ENCODE data around the gene FAHD1.
A peak's percentile ranks its signal among the peaks of the same experiment; 100 is the strongest.
"Not testable (repeated sequence)": the region's sequence is repeated elsewhere in the genome, so short reads cannot be mapped to it uniquely, and the experiment has no call there.

Gene FAHD1

DNA sequence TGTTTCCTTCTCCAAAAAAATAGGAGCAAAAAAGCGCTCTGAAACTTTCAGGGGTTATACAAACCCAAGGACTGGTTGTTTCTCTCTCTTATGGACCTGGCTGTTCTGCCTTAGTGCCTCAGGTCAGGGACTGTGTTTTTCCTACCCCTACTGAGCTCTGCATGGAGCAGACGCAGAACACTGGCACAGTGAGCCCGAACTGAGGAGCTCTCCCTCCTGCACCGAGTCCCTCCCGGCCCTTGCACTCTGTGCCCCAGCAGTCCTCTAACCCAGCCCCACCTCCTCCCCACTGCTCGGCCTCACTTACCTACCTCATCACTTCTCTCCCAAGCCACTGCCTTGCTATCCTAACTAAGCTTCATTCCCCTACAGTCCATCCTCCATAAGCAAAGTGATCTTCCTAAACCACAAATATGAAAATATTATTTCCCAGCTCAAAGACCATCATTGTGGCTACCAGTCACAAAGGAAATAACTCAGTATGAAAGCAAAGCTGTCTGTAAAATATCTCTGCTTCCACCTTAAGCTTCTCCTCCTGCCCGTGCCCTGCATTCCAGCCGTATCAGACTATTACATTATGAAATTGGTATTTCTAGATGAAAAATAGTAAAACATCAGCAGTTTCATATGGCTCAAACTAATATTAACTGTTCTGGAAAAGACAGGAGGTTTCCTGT lies 31.3 kb downstream of the FAHD1 start:
- TF ChIP-seq POLR2A (IDR thresholded peaks at IDR 0.05; ENCODE audit: low read depth, low read length): no peak
- no peak for FAIRE-seq
- DNase-seq (ENCODE audit: insufficient read length, low spot score): no peak

DNA sequence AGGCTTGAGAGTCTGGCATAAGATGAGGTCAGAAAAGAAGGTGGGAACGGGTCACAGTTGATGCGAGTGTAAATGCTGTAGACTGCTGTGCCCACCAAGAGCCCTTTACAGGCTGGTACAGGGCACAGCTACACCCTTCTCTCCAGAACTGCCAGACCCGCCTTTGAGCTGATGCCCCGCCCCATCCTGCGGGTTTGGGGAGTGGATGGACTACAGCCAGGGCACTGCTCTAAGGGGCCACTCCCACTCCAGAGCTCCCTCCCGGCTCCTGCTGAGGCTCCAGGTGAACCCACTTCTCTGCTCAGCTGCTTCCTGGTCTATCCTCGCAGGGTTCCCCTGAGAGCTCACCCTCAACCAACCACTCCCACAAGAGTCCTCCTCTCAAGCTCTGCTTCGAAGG lies 32.6 kb downstream of the FAHD1 start:
- FAIRE-seq: no peak
- DNase-seq (ENCODE audit: insufficient read length, low spot score): no peak
- TF ChIP-seq POLR2A (IDR thresholded peaks at IDR 0.05; ENCODE audit: low read depth, low read length): no peak

- FAIRE-seq (no peak), DNase-seq (ENCODE audit: insufficient read length, low spot score) (no peak)
- no peak for TF ChIP-seq POLR2A (IDR thresholded peaks at IDR 0.05; ENCODE audit: low read depth, low read length)
These were observed 34.7 kb downstream of the FAHD1 start for GRCh38 chr16:1861730-1862129.

GRCh38 chr16:1862394-1862793 lies 35.4 kb downstream of the FAHD1 start:
- DNase-seq (ENCODE audit: insufficient read length, low spot score) (no peak), FAIRE-seq (no peak)
- no peak for TF ChIP-seq POLR2A (IDR thresholded peaks at IDR 0.05; ENCODE audit: low read depth, low read length)

- FAIRE-seq: no peak
- no peak for DNase-seq (ENCODE audit: insufficient read length, low spot score)
- no peak for TF ChIP-seq POLR2A (IDR thresholded peaks at IDR 0.05; ENCODE audit: low read depth, low read length)
These were observed 36.9 kb downstream of the FAHD1 start for GRCh38 chr16:1863681-1864460.

DNA sequence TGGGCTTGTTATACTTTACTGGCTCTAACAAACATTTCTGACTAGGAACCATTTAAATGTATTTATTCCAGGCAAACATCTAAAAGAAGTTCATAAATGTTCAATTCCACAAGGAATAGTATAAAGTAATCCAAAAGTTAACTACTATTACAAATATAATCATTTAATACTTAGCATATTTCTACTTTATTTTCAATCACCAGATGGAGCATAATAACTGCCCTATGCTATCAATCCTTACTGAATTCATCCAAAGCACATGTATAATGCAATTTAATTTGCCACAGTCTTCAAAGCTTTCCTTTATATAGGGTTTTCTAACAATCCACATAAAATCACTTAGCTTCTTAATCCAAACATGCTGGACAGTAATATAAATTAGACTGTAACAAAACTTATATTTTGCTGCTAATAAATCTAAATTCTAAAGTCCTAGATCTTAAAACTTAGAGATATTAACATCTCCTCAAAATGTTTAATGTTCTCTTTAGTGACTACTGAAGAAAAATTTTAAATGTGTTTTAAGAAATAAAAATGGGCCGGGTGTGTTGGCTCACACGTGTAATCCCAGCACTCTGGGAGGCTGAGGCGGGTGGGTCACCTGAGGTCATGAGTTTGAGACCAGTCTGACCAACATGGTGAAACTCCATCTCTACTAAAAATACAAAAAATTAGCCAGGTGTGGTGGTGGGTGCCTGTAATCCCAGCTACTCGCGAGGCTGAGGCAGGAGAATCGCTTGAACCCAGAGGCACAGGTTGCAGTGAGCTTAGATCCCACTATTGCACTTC lies 39.1 kb downstream of the FAHD1 start:
- DNase-seq (ENCODE audit: insufficient read length, low spot score) (no peak), FAIRE-seq (no peak)
- TF ChIP-seq POLR2A (IDR thresholded peaks at IDR 0.05; ENCODE audit: low read depth, low read length): no peak

DNA sequence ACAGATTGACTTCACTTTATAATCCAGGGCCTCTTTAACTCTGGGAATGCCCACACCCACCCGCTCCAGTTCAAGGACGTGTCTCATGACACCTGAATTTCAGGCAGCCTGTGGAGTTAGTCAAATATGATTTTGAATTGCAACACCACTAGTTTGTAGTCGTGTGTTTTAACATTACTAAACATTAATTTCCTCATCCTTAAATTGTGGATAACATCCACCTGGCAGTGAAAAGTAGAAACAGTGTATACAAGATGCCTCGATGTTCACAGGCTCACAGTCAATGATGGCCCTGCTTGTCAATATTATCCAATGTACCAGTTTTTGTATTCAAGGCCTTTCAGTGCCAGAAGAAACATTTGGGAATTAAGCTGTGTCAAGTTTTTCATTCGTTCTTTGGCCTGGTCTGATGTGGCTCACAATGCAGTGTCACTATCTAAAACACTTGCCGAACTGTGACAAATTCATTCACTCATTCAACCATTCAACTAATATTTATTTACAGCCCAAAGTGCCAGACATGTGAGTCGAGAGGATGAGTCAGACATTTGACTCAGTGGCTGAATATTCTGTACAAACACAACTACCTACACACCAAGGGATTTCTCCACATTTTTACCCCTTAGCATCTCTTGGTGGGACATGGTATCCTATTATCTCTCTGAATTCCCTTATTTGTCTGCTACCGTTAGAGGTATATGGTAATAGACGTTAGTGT lies 43.5 kb downstream of the FAHD1 start:
- DNase-seq (ENCODE audit: insufficient read length, low spot score) (peak; percentile 42), FAIRE-seq (peak; percentile 97)
- TF ChIP-seq POLR2A (IDR thresholded peaks at IDR 0.05; ENCODE audit: low read depth, low read length): no peak

- no peak for TF ChIP-seq POLR2A (IDR thresholded peaks at IDR 0.05; ENCODE audit: low read depth, low read length)
- no peak for DNase-seq (ENCODE audit: insufficient read length, low spot score)
- no peak for FAIRE-seq
These were observed 45.1 kb downstream of the FAHD1 start, which contains the start of gene MEIOB for GRCh38 chr16:1871974-1872635. MEIOB (minus strand) TSS chr16:1872164; CDS start chr16:1868175, 3,989 bp downstream.

DNA sequence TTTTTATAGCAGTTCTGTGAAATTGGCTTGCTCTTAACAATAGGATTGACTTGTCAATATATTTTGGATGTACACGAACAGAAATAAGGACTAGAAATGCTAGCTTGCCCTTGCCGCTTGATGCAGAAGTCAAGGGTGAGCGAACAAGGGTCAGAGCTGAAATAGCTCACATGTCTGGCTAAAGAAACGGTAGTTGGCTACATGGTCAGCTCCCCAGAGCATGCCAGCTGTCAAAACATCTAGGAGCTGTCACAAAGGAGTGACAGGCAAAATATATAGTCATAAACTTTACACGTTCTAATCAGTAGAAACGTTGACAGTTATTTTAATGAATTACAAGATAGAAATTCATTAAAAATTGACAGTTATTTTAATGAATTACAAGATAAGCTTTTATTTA lies 47.8 kb downstream of the FAHD1 start:
- DNase-seq (ENCODE audit: insufficient read length, low spot score) (no peak), FAIRE-seq (no peak)
- no peak for TF ChIP-seq POLR2A (IDR thresholded peaks at IDR 0.05; ENCODE audit: low read depth, low read length)

DNA sequence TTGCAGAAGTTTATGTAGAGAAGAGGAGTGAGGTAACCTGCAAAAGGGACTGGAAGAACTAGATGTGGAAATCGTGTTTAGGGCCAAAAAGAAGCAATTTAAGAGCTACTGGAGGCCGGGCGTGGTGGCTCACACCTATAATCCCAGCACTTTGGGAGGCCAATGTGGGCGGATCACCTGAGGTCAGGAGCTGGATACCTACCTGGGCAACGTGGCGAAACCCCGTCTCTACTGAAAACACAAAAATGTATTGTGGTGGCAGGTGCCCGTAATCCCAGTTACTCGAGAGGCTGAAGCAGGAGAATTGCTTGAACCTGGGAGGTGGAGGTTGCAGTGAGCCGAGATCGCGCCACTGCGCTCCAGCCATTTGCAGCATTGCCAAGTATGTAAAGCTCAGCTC lies 49.1 kb downstream of the FAHD1 start:
- not testable (repeated sequence) for DNase-seq (ENCODE audit: insufficient read length, low spot score); FAIRE-seq

DNA sequence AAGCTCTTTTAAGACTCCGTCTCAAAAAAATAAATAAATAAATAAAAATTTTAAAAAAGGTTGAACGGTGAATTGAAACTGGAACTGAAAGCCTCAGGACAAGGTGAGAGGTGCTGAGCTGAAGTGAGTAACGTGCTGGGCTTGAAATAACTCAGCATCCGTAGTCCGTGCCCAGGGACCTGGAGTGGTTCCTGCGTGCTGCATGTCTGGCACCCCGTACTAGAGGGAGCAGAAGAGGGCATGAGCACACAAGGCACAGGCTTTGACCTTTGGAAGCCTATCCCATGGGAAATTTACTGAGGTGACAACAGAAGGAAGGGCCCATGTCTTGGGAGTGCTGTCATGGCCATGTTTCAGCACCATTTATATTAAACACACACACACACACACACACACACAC lies 49.5 kb downstream of the FAHD1 start:
- TF ChIP-seq POLR2A (IDR thresholded peaks at IDR 0.05; ENCODE audit: low read depth, low read length): no peak
- FAIRE-seq (no peak), DNase-seq (ENCODE audit: insufficient read length, low spot score) (no peak)

- DNase-seq (ENCODE audit: insufficient read length, low spot score) (no peak), FAIRE-seq (no peak)
- TF ChIP-seq POLR2A (IDR thresholded peaks at IDR 0.05; ENCODE audit: low read depth, low read length): no peak
These were observed 50.1 kb downstream of the FAHD1 start for GRCh38 chr16:1877089-1877488.

- FAIRE-seq (no peak), DNase-seq (ENCODE audit: insufficient read length, low spot score) (no peak)
- TF ChIP-seq POLR2A (IDR thresholded peaks at IDR 0.05; ENCODE audit: low read depth, low read length): no peak
These were observed 50.8 kb downstream of the FAHD1 start for GRCh38 chr16:1877804-1878203.
